AG09319 (cell line): Measurements from ENCODE around the gene TRAPPC5.

Experiments
- DNase-seq: peaks from one replicate; pipeline ENCODE4 v3.0.0-alpha.2; 2010; ENCODE audit warnings: low read depth; ENCODE audit errors: extremely low read depth
- CTCF ChIP-seq: IDR thresholded peaks from 2 replicates; pipeline ENCODE4 v1.5.1; 2011; ENCODE audit warnings: low read depth, mild to moderate bottlenecking, inconsistent platforms, low read length, moderate library complexity

The TRAPPC5 gene

GRCh38 chr19:7689165-7689564 is 8.5 kb downstream of the TRAPPC5 start:
- no peak for TF ChIP-seq CTCF
- DNase-seq, result no peak

- DNase-seq, result no peak
- TF ChIP-seq CTCF, result no peak
Observed at GRCh38 chr19:7690779-7691258, 10.2 kb downstream of the TRAPPC5 start.

- no peak for DNase-seq
- no peak for TF ChIP-seq CTCF
Observed at GRCh38 chr19:7691497-7691896, 10.9 kb downstream of the TRAPPC5 start.

- no peak for TF ChIP-seq CTCF
Observed at GRCh38 chr19:7692417-7693088, 11.9 kb downstream of the TRAPPC5 start.

GRCh38 chr19:7694499-7694898 is 13.9 kb downstream of the TRAPPC5 start:
- no peak for DNase-seq
- no peak for TF ChIP-seq CTCF

More at GRCh38 chr19:7692417-7693088, 11.9 kb downstream of the TRAPPC5 start:
- DNase-seq, result no peak

GRCh38 chr19:7697721-7698287 is 17.2 kb downstream of the TRAPPC5 start:
- DNase-seq, result no peak

More at GRCh38 chr19:7697721-7698287, 17.2 kb downstream of the TRAPPC5 start:
- TF ChIP-seq CTCF, result no peak
